Panc1 (cell line): ENCODE measurements around the gene DIP2C.

ENCODE experiments used
- TF ChIP-seq, protein P1 (sequence below): fragments of 450-650 bp; IDR thresholded peaks from 2 replicates; pipeline ENCODE4 v1.5.1; 2017; ENCODE audit warnings: mild to moderate bottlenecking
- TF ChIP-seq, protein P2 (sequence below), 2 experiments: IDR thresholded peaks; 2 replicates each; pipeline ENCODE4 v1.6.1; 2011 to 2012; ENCODE audit warnings: low read depth in 2 of 2, control low read depth in 1 of 2, low read length in 1 of 2, mild to moderate bottlenecking in 1 of 2, moderate library complexity in 1 of 2; ENCODE audit not compliant: insufficient read depth in 1 of 2

GRCh38 chr10:391847-392704 lies 297.4 kb downstream of the DIP2C start:
- TF ChIP-seq, protein P1, sequence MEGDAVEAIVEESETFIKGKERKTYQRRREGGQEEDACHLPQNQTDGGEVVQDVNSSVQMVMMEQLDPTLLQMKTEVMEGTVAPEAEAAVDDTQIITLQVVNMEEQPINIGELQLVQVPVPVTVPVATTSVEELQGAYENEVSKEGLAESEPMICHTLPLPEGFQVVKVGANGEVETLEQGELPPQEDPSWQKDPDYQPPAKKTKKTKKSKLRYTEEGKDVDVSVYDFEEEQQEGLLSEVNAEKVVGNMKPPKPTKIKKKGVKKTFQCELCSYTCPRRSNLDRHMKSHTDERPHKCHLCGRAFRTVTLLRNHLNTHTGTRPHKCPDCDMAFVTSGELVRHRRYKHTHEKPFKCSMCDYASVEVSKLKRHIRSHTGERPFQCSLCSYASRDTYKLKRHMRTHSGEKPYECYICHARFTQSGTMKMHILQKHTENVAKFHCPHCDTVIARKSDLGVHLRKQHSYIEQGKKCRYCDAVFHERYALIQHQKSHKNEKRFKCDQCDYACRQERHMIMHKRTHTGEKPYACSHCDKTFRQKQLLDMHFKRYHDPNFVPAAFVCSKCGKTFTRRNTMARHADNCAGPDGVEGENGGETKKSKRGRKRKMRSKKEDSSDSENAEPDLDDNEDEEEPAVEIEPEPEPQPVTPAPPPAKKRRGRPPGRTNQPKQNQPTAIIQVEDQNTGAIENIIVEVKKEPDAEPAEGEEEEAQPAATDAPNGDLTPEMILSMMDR = no peak
- TF ChIP-seq, protein P2, sequence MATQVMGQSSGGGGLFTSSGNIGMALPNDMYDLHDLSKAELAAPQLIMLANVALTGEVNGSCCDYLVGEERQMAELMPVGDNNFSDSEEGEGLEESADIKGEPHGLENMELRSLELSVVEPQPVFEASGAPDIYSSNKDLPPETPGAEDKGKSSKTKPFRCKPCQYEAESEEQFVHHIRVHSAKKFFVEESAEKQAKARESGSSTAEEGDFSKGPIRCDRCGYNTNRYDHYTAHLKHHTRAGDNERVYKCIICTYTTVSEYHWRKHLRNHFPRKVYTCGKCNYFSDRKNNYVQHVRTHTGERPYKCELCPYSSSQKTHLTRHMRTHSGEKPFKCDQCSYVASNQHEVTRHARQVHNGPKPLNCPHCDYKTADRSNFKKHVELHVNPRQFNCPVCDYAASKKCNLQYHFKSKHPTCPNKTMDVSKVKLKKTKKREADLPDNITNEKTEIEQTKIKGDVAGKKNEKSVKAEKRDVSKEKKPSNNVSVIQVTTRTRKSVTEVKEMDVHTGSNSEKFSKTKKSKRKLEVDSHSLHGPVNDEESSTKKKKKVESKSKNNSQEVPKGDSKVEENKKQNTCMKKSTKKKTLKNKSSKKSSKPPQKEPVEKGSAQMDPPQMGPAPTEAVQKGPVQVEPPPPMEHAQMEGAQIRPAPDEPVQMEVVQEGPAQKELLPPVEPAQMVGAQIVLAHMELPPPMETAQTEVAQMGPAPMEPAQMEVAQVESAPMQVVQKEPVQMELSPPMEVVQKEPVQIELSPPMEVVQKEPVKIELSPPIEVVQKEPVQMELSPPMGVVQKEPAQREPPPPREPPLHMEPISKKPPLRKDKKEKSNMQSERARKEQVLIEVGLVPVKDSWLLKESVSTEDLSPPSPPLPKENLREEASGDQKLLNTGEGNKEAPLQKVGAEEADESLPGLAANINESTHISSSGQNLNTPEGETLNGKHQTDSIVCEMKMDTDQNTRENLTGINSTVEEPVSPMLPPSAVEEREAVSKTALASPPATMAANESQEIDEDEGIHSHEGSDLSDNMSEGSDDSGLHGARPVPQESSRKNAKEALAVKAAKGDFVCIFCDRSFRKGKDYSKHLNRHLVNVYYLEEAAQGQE (IDR thresholded peaks at IDR 0.05; ENCODE audit: insufficient read depth in 1 of 2, low read depth in 2 of 2, low read length in 1 of 2) = no peak
